PC-9 (cell line): ENCODE measurements around the gene SORBS1. TPM values are rescaled to one million over a fixed set of nuclear protein-coding genes. Genes with fewer than 3 reads are reported as not detected.
A peak's percentile ranks its signal among the peaks of the same experiment; 100 is the strongest.

Experiments used
- BruUV-seq: library from RNA; stranded (reverse); fragments of 400-500 nt; replicated peaks from 2 replicates; lab custom pipeline; 2021; lab: Mats Ljungman, UMichigan
- CTCF ChIA-PET: fragments of 300-600 bp; sonication (Branson Sonifier 250); formaldehyde crosslinking; loops from one replicate; lab custom pipeline; 2022; ENCODE audit warnings: antibody characterized with exemption; lab: Charles Lee
- POLR2A ChIA-PET: fragments of 300-600 bp; sonication (Branson Sonifier 250); formaldehyde crosslinking; loops from one replicate; lab custom pipeline; 2022; ENCODE audit warnings: antibody characterized with exemption; ENCODE audit not compliant: unreplicated experiment; lab: Charles Lee
- DNase-seq, 2 experiments: peaks; one replicate each; pipeline versions ENCODE4 v3.0.0 to v3.0.0-alpha.2; 2015 to 2022; ENCODE audit warnings: mixed read lengths in 1 of 2
- H2AFZ ChIP-seq: fragments of 200-600 bp; sonication (generic); 2 replicates; pipeline ENCODE4 v1.8.1; 2017; ENCODE audit warnings: antibody characterized with exemption
- H3F3A ChIP-seq: fragments of 200-600 bp; sonication (generic); 2 replicates; pipeline ENCODE4 v1.8.1; 2017; ENCODE audit warnings: antibody characterized with exemption, mild to moderate bottlenecking, low read depth; ENCODE audit not compliant: insufficient read depth
- H3K27ac ChIP-seq: fragments of 200-600 bp; sonication (generic); 2 replicates; pipeline ENCODE4 v1.6.1; 2016; ENCODE audit warnings: mixed run types
- H3K27me3 ChIP-seq: fragments of 200-600 bp; sonication (generic); 2 replicates; pipeline ENCODE4 v1.6.1; 2016; ENCODE audit warnings: low read depth, mixed run types; ENCODE audit not compliant: insufficient read depth
- H3K36me3 ChIP-seq: fragments of 200-600 bp; sonication (generic); 2 replicates; pipeline ENCODE4 v1.6.1; 2016; ENCODE audit warnings: low read depth, mixed run types
- H3K4me1 ChIP-seq: fragments of 200-600 bp; sonication (generic); replicated peaks from 2 replicates; pipeline ENCODE4 v1.6.1; 2016; ENCODE audit warnings: mixed run types; ENCODE audit not compliant: insufficient read depth
- H3K4me2 ChIP-seq: fragments of 200-600 bp; sonication (generic); 2 replicates; pipeline ENCODE4 v1.6.1; 2017; ENCODE audit warnings: mixed run types
- H3K4me3 ChIP-seq: fragments of 200-600 bp; sonication (generic); 2 replicates; pipeline ENCODE4 v1.6.1; 2016; ENCODE audit warnings: mixed run types
- H3K79me2 ChIP-seq: fragments of 200-600 bp; sonication (generic); 2 replicates; pipeline ENCODE4 v1.6.1; 2017; ENCODE audit warnings: low read depth, mixed run types
- H3K9me2 ChIP-seq: fragments of 200-600 bp; sonication (generic); 2 replicates; pipeline ENCODE4 v1.8.1; 2017; ENCODE audit warnings: mild to moderate bottlenecking; ENCODE audit not compliant: insufficient read depth
- H3K9me3 ChIP-seq: fragments of 200-600 bp; sonication (generic); 2 replicates; pipeline ENCODE4 v1.8.1; 2016; ENCODE audit warnings: low read depth; ENCODE audit not compliant: insufficient read depth
- H4K20me1 ChIP-seq: fragments of 200-600 bp; sonication (generic); 2 replicates; pipeline ENCODE4 v1.8.1; 2017; ENCODE audit not compliant: insufficient read depth
- EZH2 ChIP-seq: fragments of 200-600 bp; sonication (generic); IDR thresholded peaks from 2 replicates; pipeline ENCODE4 v1.8.0; 2017; ENCODE audit warnings: antibody characterized with exemption, low read depth
- intact Hi-C: fragments of 100-400 bp; cut with micrococcal nuclease; formaldehyde crosslinking; loops from one replicate; pipeline ENCODE4 v1.10.0; 2022; ENCODE audit not compliant: unreplicated experiment
- total RNA-seq: library from RNA; stranded (reverse); gene quantifications from 2 replicates; pipeline ENCODE4 v1.2.3, GENCODE V29; 2021
- TF ChIP-seq, protein P1 (sequence below): fragments of 200-600 bp; sonication (generic); conservative IDR thresholded peaks from 2 replicates; pipeline ENCODE4 v1.6.1; 2017; ENCODE audit warnings: mixed run types, antibody characterized with exemption, mild to moderate bottlenecking, moderate library complexity

The SORBS1 gene
- total RNA-seq, 1 experiment from 2014 or later = 5.0 TPM

- Histone ChIP-seq H3K27ac (peak overlapping the region; percentile 69), H3K9me3 (no peaks in the 10 kb centered on the region), H3F3A (peaks cover 11% of the 10 kb centered on the region; the same call in 1 of the 2 replicates), H3K9me2 (no peaks in the 10 kb centered on the region), H3K36me3 (no peaks in the 10 kb centered on the region), H3K4me1 (peaks cover 18% of the 10 kb centered on the region), H3K27me3 (no peaks in the 10 kb centered on the region), H2AFZ (no peak overlapping the region), H3K4me2 (peak overlapping the region; percentile 64), H4K20me1 (no peaks in the 10 kb centered on the region), H3K4me3 (no peak overlapping the region; the same call in 1 of the 2 replicates), H3K79me2 (peaks cover 54% of the 10 kb centered on the region)
- BruUV-seq = no TSS peak
- CTCF ChIA-PET = interaction anchor here (0.6 to 0.9 kb wide), 2 partner anchors 13 to 31 kb away, joined by 5 to 9 read pairs; no protein-coding TSS in a partner anchor
- peak; percentile 41 to 60 for DNase-seq
- POLR2A ChIA-PET = no interaction called here
- no peak for TF ChIP-seq EZH2
- TF ChIP-seq, protein P1, sequence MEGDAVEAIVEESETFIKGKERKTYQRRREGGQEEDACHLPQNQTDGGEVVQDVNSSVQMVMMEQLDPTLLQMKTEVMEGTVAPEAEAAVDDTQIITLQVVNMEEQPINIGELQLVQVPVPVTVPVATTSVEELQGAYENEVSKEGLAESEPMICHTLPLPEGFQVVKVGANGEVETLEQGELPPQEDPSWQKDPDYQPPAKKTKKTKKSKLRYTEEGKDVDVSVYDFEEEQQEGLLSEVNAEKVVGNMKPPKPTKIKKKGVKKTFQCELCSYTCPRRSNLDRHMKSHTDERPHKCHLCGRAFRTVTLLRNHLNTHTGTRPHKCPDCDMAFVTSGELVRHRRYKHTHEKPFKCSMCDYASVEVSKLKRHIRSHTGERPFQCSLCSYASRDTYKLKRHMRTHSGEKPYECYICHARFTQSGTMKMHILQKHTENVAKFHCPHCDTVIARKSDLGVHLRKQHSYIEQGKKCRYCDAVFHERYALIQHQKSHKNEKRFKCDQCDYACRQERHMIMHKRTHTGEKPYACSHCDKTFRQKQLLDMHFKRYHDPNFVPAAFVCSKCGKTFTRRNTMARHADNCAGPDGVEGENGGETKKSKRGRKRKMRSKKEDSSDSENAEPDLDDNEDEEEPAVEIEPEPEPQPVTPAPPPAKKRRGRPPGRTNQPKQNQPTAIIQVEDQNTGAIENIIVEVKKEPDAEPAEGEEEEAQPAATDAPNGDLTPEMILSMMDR = no peak
- intact Hi-C loops = no loop called here
Observed at GRCh38 chr10:95273393-95274312, 287.5 kb downstream of the SORBS1 start.

DNA sequence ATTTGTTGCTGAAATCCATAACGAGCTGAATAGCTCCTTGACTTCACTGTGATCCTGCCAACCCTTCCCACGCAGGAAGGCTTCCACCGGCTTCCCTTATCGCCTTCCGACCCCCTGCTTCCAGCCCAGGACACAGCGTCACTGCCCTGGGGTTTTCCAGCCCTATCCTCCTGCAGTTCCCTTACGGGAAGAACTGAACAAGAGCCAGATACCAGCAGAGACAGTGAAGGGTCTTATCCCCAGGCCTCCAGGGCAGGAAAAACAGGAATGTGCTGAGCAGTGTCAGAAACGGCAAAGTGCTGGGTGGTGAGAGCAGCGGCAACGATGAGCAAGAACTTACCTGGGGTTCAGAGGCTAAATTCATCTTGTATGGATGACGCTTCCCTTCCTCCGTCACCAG lies 292.7 kb downstream of the SORBS1 start:
- peaks cover 51% of the 10 kb centered on the region for H3K4me1 ChIP-seq
- DNase-seq = no peak
- POLR2A ChIA-PET = no interaction called here
- H3F3A ChIP-seq = peaks cover 38% of the 10 kb centered on the region
- peaks cover 12% of the 10 kb centered on the region for H3K79me2 ChIP-seq
- no peak overlapping the region for H3K4me3 ChIP-seq
- H3K9me2 ChIP-seq = no peaks in the 10 kb centered on the region
- no peaks in the 10 kb centered on the region for H3K36me3 ChIP-seq
- no peaks in the 10 kb centered on the region for H3K9me3 ChIP-seq
- TF ChIP-seq, protein P1 = no peak
- TF ChIP-seq EZH2 = no peak
- H2AFZ ChIP-seq = no peak overlapping the region
- H4K20me1 ChIP-seq = no peaks in the 10 kb centered on the region
- intact Hi-C loops = no loop called here
- no peak overlapping the region for H3K4me2 ChIP-seq
- peak overlapping the region; percentile 97 for H3K27ac ChIP-seq
- no TSS peak for BruUV-seq
- no peaks in the 10 kb centered on the region for H3K27me3 ChIP-seq
- CTCF ChIA-PET = interaction anchor here (0.5 kb wide), 1 partner anchor 164 kb away, joined by 3 read pairs; no protein-coding TSS in a partner anchor

GRCh38 chr10:95267251-95267650 lies 293.9 kb downstream of the SORBS1 start:
- CTCF ChIA-PET = no interaction called here
- Histone ChIP-seq H3K4me2 (peak overlapping the region; percentile 67), H4K20me1 (no peaks in the 10 kb centered on the region), H2AFZ (no peak overlapping the region), H3K27ac (peak overlapping the region; percentile 97), H3K9me3 (no peaks in the 10 kb centered on the region), H3F3A (peaks cover 50% of the 10 kb centered on the region), H3K36me3 (peaks cover under 1% of the 10 kb centered on the region; the same call in 1 of the 2 replicates), H3K4me1 (peaks cover 54% of the 10 kb centered on the region), H3K79me2 (peaks cover 5% of the 10 kb centered on the region; the same call in 1 of the 2 replicates), H3K4me3 (no peak overlapping the region), H3K9me2 (no peaks in the 10 kb centered on the region), H3K27me3 (no peaks in the 10 kb centered on the region)
- POLR2A ChIA-PET = interaction anchor here (0.7 kb wide), 1 partner anchor 22 kb away, joined by 7 read pairs; no protein-coding TSS in a partner anchor
- no peak for TF ChIP-seq EZH2
- TF ChIP-seq, protein P1 = no peak
- intact Hi-C loops = loop anchor here (2.0 kb wide), 1 partner anchor 142 kb away; no protein-coding TSS in a partner anchor
- DNase-seq = no peak
- BruUV-seq = TSS peak; percentile 40
